ENCODE data around the gene CDHR3.

CDHR3 gene

GRCh38 chr7:106023369-106024322 lies 60.6 kb downstream of the CDHR3 start:
- no peak for DNase-seq (ENCODE audit: low read depth in 2 of 2, low spot score in 1 of 2)

- no peak for DNase-seq (ENCODE audit: low read depth in 2 of 2, low spot score in 1 of 2)
These were observed 63.0 kb downstream of the CDHR3 start for GRCh38 chr7:106026101-106026500.

- DNase-seq (ENCODE audit: low read depth in 2 of 2, low spot score in 1 of 2) = no peak
These were observed 66.4 kb downstream of the CDHR3 start for GRCh38 chr7:106029451-106029850.

- DNase-seq (ENCODE audit: low read depth in 2 of 2, low spot score in 1 of 2) = no peak
These were observed 66.9 kb downstream of the CDHR3 start for GRCh38 chr7:106029941-106030340.

- no peak for DNase-seq (ENCODE audit: low read depth in 2 of 2, low spot score in 1 of 2)
These were observed 68.4 kb downstream of the CDHR3 start for GRCh38 chr7:106031300-106032035.

GRCh38 chr7:106032295-106032694 lies 69.2 kb downstream of the CDHR3 start:
- no peak for DNase-seq (ENCODE audit: low read depth in 2 of 2, low spot score in 1 of 2)

- no peak for DNase-seq (ENCODE audit: low read depth in 2 of 2, low spot score in 1 of 2)
These were observed 70.7 kb downstream of the CDHR3 start for GRCh38 chr7:106033735-106034134.

GRCh38 chr7:106034383-106034782 lies 71.3 kb downstream of the CDHR3 start:
- DNase-seq (ENCODE audit: low read depth in 2 of 2, low spot score in 1 of 2) = no peak

GRCh38 chr7:106035568-106035967 lies 72.5 kb downstream of the CDHR3 start:
- DNase-seq (ENCODE audit: low read depth in 2 of 2, low spot score in 1 of 2) = no peak

- DNase-seq (ENCODE audit: low read depth in 2 of 2, low spot score in 1 of 2) = no peak
These were observed 72.9 kb downstream of the CDHR3 start for GRCh38 chr7:106036004-106036403.

- DNase-seq (ENCODE audit: low read depth in 2 of 2, low spot score in 1 of 2) = no peak
These were observed 74.6 kb downstream of the CDHR3 start for GRCh38 chr7:106037489-106038176.

- DNase-seq (ENCODE audit: low read depth in 2 of 2, low spot score in 1 of 2) = no peak
These were observed 75.2 kb downstream of the CDHR3 start for GRCh38 chr7:106038289-106038688.

GRCh38 chr7:106038916-106039315 lies 75.9 kb downstream of the CDHR3 start:
- no peak for DNase-seq (ENCODE audit: low read depth in 2 of 2, low spot score in 1 of 2)

- DNase-seq (ENCODE audit: low read depth in 2 of 2, low spot score in 1 of 2) = no peak
These were observed 76.5 kb downstream of the CDHR3 start for GRCh38 chr7:106039486-106040060.

GRCh38 chr7:106041140-106041717 lies 78.2 kb downstream of the CDHR3 start:
- no peak for DNase-seq (ENCODE audit: low read depth in 2 of 2, low spot score in 1 of 2)

- no peak for DNase-seq (ENCODE audit: low read depth in 2 of 2, low spot score in 1 of 2)
These were observed 79.1 kb downstream of the CDHR3 start for GRCh38 chr7:106042196-106042611.

GRCh38 chr7:106045139-106045538 lies 82.1 kb downstream of the CDHR3 start:
- DNase-seq (ENCODE audit: low read depth in 2 of 2, low spot score in 1 of 2) = no peak

- no peak for DNase-seq (ENCODE audit: low read depth in 2 of 2, low spot score in 1 of 2)
These were observed 82.5 kb downstream of the CDHR3 start for GRCh38 chr7:106045586-106045985.

- DNase-seq (ENCODE audit: low read depth in 2 of 2, low spot score in 1 of 2) = no peak
These were observed 84.1 kb downstream of the CDHR3 start for GRCh38 chr7:106047184-106047583.

- DNase-seq (ENCODE audit: low read depth in 2 of 2, low spot score in 1 of 2) = no peak
These were observed 85.0 kb downstream of the CDHR3 start for GRCh38 chr7:106047818-106048705.

Data from stimulated activated CD8-positive, alpha-beta memory T cell treated with anti-CD3 and anti-CD28 coated beads, Interleukin-4, amount 100 ng/mL, for 4 hours (primary cell).